Neural cell (in vitro differentiated cells): ENCODE results near the gene BCL2L2. TPM values are rescaled to one million over a fixed set of nuclear protein-coding genes. Genes with fewer than 3 reads are reported as not detected.
A peak's percentile ranks its signal among the peaks of the same experiment; 100 is the strongest.

ENCODE experiments used
- H2AFZ ChIP-seq: fragments of 200-600, 300-800 bp; sonication (generic), shearing (Covaris generic); 2 replicates; pipeline ENCODE4 v1.6.0; 2014; ENCODE audit warnings: low read depth, mild to moderate bottlenecking, antibody characterized with exemption, low read length, moderate library complexity
- H3F3A ChIP-seq: fragments of 200-600 bp; shearing (Covaris generic); 2 replicates; pipeline ENCODE4 v1.6.1; 2016; ENCODE audit warnings: mild to moderate bottlenecking, moderate library complexity, mixed read lengths, antibody characterized with exemption, low read length; ENCODE audit not compliant: insufficient read depth, poor library complexity, severe bottlenecking
- H3K27ac ChIP-seq: fragments of 200-600, 300-800 bp; sonication (generic), shearing (Covaris generic); 2 replicates; pipeline ENCODE4 v1.5.1; 2014; ENCODE audit warnings: mild to moderate bottlenecking, low read length, moderate library complexity
- H3K27me3 ChIP-seq: fragments of 300-800, 200-600 bp; sonication (generic), shearing (Covaris generic); 2 replicates; pipeline ENCODE4 v1.6.0; 2014; ENCODE audit warnings: mild to moderate bottlenecking, low read depth, low read length, moderate library complexity; ENCODE audit not compliant: insufficient read depth
- H3K36me3 ChIP-seq: fragments of 300-800, 200-600 bp; sonication (generic), shearing (Covaris generic); 2 replicates; pipeline ENCODE4 v1.5.1; 2014; ENCODE audit warnings: mild to moderate bottlenecking, antibody characterized with exemption, low read length, moderate library complexity; ENCODE audit not compliant: insufficient read depth
- H3K4me2 ChIP-seq: fragments of 300-800, 200-600 bp; sonication (generic), shearing (Covaris generic); 2 replicates; pipeline ENCODE4 v1.6.0; 2014; ENCODE audit warnings: mild to moderate bottlenecking, low read length
- H3K4me3 ChIP-seq: fragments of 300-800, 200-600 bp; sonication (generic), shearing (Covaris generic); 2 replicates; pipeline ENCODE4 v1.5.1; 2014; ENCODE audit warnings: mild to moderate bottlenecking, low read length, moderate library complexity
- H3K79me2 ChIP-seq: fragments of 200-600 bp; shearing (Covaris generic); replicated peaks from 2 replicates; pipeline ENCODE4 v1.6.0; 2014; ENCODE audit warnings: mild to moderate bottlenecking, low read length, moderate library complexity; ENCODE audit not compliant: insufficient read depth
- H3K9ac ChIP-seq: fragments of 300-800, 200-600 bp; sonication (generic), shearing (Covaris generic); 2 replicates; pipeline ENCODE4 v1.6.1; 2016; ENCODE audit warnings: mild to moderate bottlenecking, low read length, mixed read lengths
- H3K9me2 ChIP-seq: fragments of 200-600 bp; shearing (Covaris generic); 2 replicates; pipeline ENCODE4 v1.6.1; 2016; ENCODE audit warnings: mild to moderate bottlenecking, low read length, mixed read lengths; ENCODE audit not compliant: insufficient read depth
- H3K9me3 ChIP-seq: fragments of 200-600, 300-800 bp; sonication (generic), shearing (Covaris generic); 2 replicates; pipeline ENCODE4 v1.6.1; 2016; ENCODE audit warnings: mild to moderate bottlenecking, mixed run types, low read length, moderate library complexity, mixed read lengths
- H4K20me1 ChIP-seq: fragments of 200-600 bp; shearing (Covaris generic); 2 replicates; pipeline ENCODE4 v1.6.1; 2016; ENCODE audit warnings: mild to moderate bottlenecking, mixed run types; ENCODE audit not compliant: insufficient read depth
- EP300 ChIP-seq: fragments of 450-650 bp; conservative IDR thresholded peaks from 2 replicates; pipeline ENCODE4 v1.6.1; 2014; ENCODE audit warnings: antibody characterized with exemption, mild to moderate bottlenecking, moderate library complexity; ENCODE audit not compliant: poor library complexity, severe bottlenecking
- EZH2 ChIP-seq: fragments of 200-600, 300-800 bp; shearing (Covaris generic), sonication (generic); IDR thresholded peaks from 2 replicates; pipeline ENCODE4 v1.6.1; 2014; ENCODE audit warnings: antibody characterized with exemption, low read length, borderline replicate concordance, mild to moderate bottlenecking; ENCODE audit not compliant: insufficient read depth, poor library complexity, severe bottlenecking
- MXI1 ChIP-seq: fragments of 450-650 bp; conservative IDR thresholded peaks from 2 replicates; pipeline ENCODE4 v1.6.1; 2014; ENCODE audit warnings: antibody characterized with exemption, mild to moderate bottlenecking; ENCODE audit not compliant: poor library complexity, severe bottlenecking
- POLR2AphosphoS5 ChIP-seq: IDR thresholded peaks from 2 replicates; pipeline ENCODE4 v1.6.1; 2012
- RAD21 ChIP-seq: fragments of 450-650 bp; conservative IDR thresholded peaks from 2 replicates; pipeline ENCODE4 v1.6.1; 2014; ENCODE audit warnings: antibody characterized with exemption, mild to moderate bottlenecking, moderate library complexity
- SMC3 ChIP-seq: fragments of 450-650 bp; conservative IDR thresholded peaks from 2 replicates; pipeline ENCODE4 v1.6.1; 2014; ENCODE audit warnings: antibody characterized with exemption, mild to moderate bottlenecking, moderate library complexity; ENCODE audit not compliant: poor library complexity
- TAF1 ChIP-seq: IDR thresholded peaks from 2 replicates; pipeline ENCODE4 v1.6.1; 2012; ENCODE audit warnings: low read depth
- polyA plus RNA-seq: library from polyadenylated mRNA; depleted of rRNA; stranded (reverse); fragments of >200 nt; gene quantifications from 2 replicates; pipeline ENCODE4 v1.2.3, GENCODE V29; 2014
- TF ChIP-seq, protein P1 (sequence below): IDR thresholded peaks from 2 replicates; pipeline ENCODE4 v1.6.1; 2012; ENCODE audit warnings: borderline replicate concordance
- TF ChIP-seq, protein P2 (sequence below): fragments of 450-650 bp; IDR thresholded peaks from 2 replicates; pipeline ENCODE4 v1.5.1; 2014; ENCODE audit warnings: antibody characterized with exemption, mild to moderate bottlenecking, moderate library complexity; ENCODE audit not compliant: poor library complexity, severe bottlenecking

Gene BCL2L2
- polyA plus RNA-seq, 1 donor from 2014 or later, result 35.8 TPM

DNA sequence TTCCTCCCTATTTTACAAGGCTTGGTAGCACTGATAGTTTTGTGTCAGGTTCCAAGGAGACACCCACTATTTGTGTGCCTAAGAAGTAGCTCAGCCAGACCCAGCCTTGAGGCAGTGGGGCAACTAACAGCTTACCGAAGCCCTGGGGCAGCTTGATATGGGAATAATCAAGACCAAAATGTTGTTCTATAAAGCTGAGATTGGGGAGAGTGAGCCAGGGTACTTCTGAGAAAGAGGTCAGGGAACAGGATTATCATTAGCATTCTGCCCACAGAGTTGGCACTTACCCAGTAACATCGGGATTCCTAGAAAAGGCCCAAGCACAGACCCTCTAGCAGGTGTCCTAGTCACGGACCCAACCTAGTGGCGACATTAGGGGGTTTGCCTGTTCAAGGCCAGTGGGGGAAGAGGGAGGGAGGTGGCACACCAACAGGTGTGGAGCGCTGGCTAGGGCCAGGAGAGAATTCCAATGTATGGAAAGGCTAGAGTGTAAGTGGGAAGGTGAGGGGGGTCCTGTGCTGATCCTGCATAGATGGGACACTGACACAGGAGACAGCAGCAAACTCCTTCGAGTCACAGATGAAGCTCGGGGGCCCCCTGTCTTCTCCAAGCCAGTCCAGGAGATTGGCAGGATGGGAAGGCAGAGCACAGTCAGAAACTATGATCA is 8.9 kb upstream of the BCL2L2 start:
- TF ChIP-seq EZH2 (no peak), POLR2AphosphoS5 (no peak), SMC3 (no peak), EP300 (no peak), TAF1 (no peak), MXI1 (no peak), RAD21 (no peak)
- TF ChIP-seq, protein P1, sequence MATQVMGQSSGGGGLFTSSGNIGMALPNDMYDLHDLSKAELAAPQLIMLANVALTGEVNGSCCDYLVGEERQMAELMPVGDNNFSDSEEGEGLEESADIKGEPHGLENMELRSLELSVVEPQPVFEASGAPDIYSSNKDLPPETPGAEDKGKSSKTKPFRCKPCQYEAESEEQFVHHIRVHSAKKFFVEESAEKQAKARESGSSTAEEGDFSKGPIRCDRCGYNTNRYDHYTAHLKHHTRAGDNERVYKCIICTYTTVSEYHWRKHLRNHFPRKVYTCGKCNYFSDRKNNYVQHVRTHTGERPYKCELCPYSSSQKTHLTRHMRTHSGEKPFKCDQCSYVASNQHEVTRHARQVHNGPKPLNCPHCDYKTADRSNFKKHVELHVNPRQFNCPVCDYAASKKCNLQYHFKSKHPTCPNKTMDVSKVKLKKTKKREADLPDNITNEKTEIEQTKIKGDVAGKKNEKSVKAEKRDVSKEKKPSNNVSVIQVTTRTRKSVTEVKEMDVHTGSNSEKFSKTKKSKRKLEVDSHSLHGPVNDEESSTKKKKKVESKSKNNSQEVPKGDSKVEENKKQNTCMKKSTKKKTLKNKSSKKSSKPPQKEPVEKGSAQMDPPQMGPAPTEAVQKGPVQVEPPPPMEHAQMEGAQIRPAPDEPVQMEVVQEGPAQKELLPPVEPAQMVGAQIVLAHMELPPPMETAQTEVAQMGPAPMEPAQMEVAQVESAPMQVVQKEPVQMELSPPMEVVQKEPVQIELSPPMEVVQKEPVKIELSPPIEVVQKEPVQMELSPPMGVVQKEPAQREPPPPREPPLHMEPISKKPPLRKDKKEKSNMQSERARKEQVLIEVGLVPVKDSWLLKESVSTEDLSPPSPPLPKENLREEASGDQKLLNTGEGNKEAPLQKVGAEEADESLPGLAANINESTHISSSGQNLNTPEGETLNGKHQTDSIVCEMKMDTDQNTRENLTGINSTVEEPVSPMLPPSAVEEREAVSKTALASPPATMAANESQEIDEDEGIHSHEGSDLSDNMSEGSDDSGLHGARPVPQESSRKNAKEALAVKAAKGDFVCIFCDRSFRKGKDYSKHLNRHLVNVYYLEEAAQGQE, result no peak
- TF ChIP-seq, protein P2, sequence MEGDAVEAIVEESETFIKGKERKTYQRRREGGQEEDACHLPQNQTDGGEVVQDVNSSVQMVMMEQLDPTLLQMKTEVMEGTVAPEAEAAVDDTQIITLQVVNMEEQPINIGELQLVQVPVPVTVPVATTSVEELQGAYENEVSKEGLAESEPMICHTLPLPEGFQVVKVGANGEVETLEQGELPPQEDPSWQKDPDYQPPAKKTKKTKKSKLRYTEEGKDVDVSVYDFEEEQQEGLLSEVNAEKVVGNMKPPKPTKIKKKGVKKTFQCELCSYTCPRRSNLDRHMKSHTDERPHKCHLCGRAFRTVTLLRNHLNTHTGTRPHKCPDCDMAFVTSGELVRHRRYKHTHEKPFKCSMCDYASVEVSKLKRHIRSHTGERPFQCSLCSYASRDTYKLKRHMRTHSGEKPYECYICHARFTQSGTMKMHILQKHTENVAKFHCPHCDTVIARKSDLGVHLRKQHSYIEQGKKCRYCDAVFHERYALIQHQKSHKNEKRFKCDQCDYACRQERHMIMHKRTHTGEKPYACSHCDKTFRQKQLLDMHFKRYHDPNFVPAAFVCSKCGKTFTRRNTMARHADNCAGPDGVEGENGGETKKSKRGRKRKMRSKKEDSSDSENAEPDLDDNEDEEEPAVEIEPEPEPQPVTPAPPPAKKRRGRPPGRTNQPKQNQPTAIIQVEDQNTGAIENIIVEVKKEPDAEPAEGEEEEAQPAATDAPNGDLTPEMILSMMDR, result no peak
- Histone ChIP-seq H3K79me2 (peaks cover 5% of the 10 kb centered on the region), H3K4me2 (no peak overlapping the region), H3K9me3 (no peaks in the 10 kb centered on the region), H4K20me1 (no peaks in the 10 kb centered on the region), H3K36me3 (no peaks in the 10 kb centered on the region), H3K4me3 (no peak overlapping the region), H3K27me3 (no peaks in the 10 kb centered on the region), H3K9me2 (no peaks in the 10 kb centered on the region), H2AFZ (no peak overlapping the region), H3K27ac (no peak overlapping the region), H3F3A (peaks cover 8% of the 10 kb centered on the region), H3K9ac (no peak overlapping the region)

- H3K27me3 ChIP-seq, result no peaks in the 10 kb centered on the region
- H3K9me3 ChIP-seq, result no peaks in the 10 kb centered on the region
- H3K36me3 ChIP-seq, result no peaks in the 10 kb centered on the region
- peaks cover 5% of the 10 kb centered on the region for H3K79me2 ChIP-seq
- TF ChIP-seq TAF1 (no peak), MXI1 (no peak), EP300 (no peak), EZH2 (no peak), POLR2AphosphoS5 (no peak), SMC3 (peak; percentile 74), RAD21 (peak; percentile 73)
- TF ChIP-seq, protein P1, result no peak
- TF ChIP-seq, protein P2, result peak; percentile 72
- peak overlapping the region; percentile 96 for H3K4me3 ChIP-seq
- H4K20me1 ChIP-seq, result no peaks in the 10 kb centered on the region
- H3K27ac ChIP-seq, result peak overlapping the region; percentile 99
- peak overlapping the region; percentile 100 for H3K4me2 ChIP-seq
- no peaks in the 10 kb centered on the region for H3K9me2 ChIP-seq
- peak overlapping the region; percentile 96 for H3K9ac ChIP-seq
- H3F3A ChIP-seq, result peaks cover 13% of the 10 kb centered on the region
- no peak overlapping the region for H2AFZ ChIP-seq
Measured at GRCh38 chr14:23299211-23299957, 7.2 kb upstream of the BCL2L2 start.
